GM23248 (cell line): ENCODE measurements around the gene ACACA. TPM values are rescaled to one million over a fixed set of nuclear protein-coding genes. Genes with fewer than 3 reads are reported as not detected.

Source experiments
- DNase-seq: peaks from one replicate; pipeline ENCODE4 v3.0.0-alpha.2; 2015
- H2AFZ ChIP-seq: fragments of 200-600 bp; sonication (generic); 2 replicates; pipeline ENCODE4 v1.6.1; 2016; ENCODE audit warnings: antibody characterized with exemption
- H3F3A ChIP-seq: fragments of 200-600 bp; sonication (generic); 2 replicates; pipeline ENCODE4 v1.6.1; 2016; ENCODE audit warnings: mild to moderate bottlenecking, antibody characterized with exemption, mixed run types; ENCODE audit not compliant: insufficient read depth
- H3K27ac ChIP-seq: fragments of 200-600 bp; sonication (generic); 2 replicates; pipeline ENCODE4 v1.5.1; 2016; ENCODE audit warnings: mild to moderate bottlenecking
- H3K27me3 ChIP-seq: fragments of 200-600 bp; sonication (generic); replicated peaks from 2 replicates; pipeline ENCODE4 v1.6.1; 2016; ENCODE audit warnings: mild to moderate bottlenecking; ENCODE audit not compliant: insufficient read depth
- H3K36me3 ChIP-seq: fragments of 200-600 bp; sonication (generic); 2 replicates; pipeline ENCODE4 v1.6.1; 2016; ENCODE audit warnings: low read depth, mild to moderate bottlenecking
- H3K4me1 ChIP-seq: fragments of 200-600 bp; sonication (generic); 2 replicates; pipeline ENCODE4 v1.6.1; 2016; ENCODE audit warnings: mild to moderate bottlenecking; ENCODE audit not compliant: insufficient read depth
- H3K4me2 ChIP-seq: fragments of 200-600 bp; sonication (generic); one replicate; pipeline ENCODE4 v1.6.1; 2016; ENCODE audit warnings: mild to moderate bottlenecking; ENCODE audit not compliant: unreplicated experiment
- H3K4me3 ChIP-seq: fragments of 200-600 bp; sonication (generic); 2 replicates; pipeline ENCODE4 v1.5.1; 2016; ENCODE audit warnings: mild to moderate bottlenecking
- H3K79me2 ChIP-seq: fragments of 200-600 bp; sonication (generic); 2 replicates; pipeline ENCODE4 v1.6.1; 2016; ENCODE audit warnings: mild to moderate bottlenecking; ENCODE audit not compliant: insufficient read depth
- H3K9ac ChIP-seq: fragments of 200-600 bp; sonication (generic); 2 replicates; pipeline ENCODE4 v1.6.1; 2016; ENCODE audit warnings: mild to moderate bottlenecking
- H3K9me2 ChIP-seq: fragments of 200-600 bp; sonication (generic); 2 replicates; pipeline ENCODE4 v1.6.1; 2016; ENCODE audit warnings: mixed run types, mild to moderate bottlenecking, moderate library complexity; ENCODE audit not compliant: insufficient read depth
- H3K9me3 ChIP-seq: fragments of 200-600 bp; sonication (generic); one replicate; pipeline ENCODE4 v1.6.1; 2017; ENCODE audit warnings: low read depth
- H4K20me1 ChIP-seq: fragments of 200-600 bp; sonication (generic); 2 replicates; pipeline ENCODE4 v1.6.0; 2016; ENCODE audit not compliant: insufficient read depth
- EZH2 ChIP-seq: fragments of 200-600 bp; sonication (generic); IDR thresholded peaks from 2 replicates; pipeline ENCODE4 v1.6.1; 2018; ENCODE audit warnings: antibody characterized with exemption, mild to moderate bottlenecking; ENCODE audit not compliant: insufficient read depth, poor library complexity, severe bottlenecking
- EZH2phosphoT487 ChIP-seq: fragments of 200-600 bp; sonication (generic); IDR thresholded peaks from 2 replicates; pipeline ENCODE4 v1.6.1; 2018; ENCODE audit warnings: antibody characterized with exemption, moderate library complexity, mild to moderate bottlenecking, low read depth; ENCODE audit not compliant: insufficient read depth
- WGBS, 2 experiments: methylation state at CpG; one replicate each; pipeline ENCODE4 v1.1.6; 2015 to 2017; ENCODE audit warnings: low lambda C conversion rate in 2 of 2, low coverage in 1 of 2; ENCODE audit errors: missing lambda C conversion rate in 2 of 2; 5-methylcytosine and 5-hydroxymethylcytosine counted together
- in situ Hi-C: fragments of 300-500 bp; cut with MboI; formaldehyde crosslinking; loops from 2 replicates; pipeline ENCODE4 v1.15.0; 2020
- polyA plus RNA-seq: library from polyadenylated mRNA; unstranded; fragments of >200 nt; fragmentation: Nextera tagmentation; extraction: Ambion mirVana; gene quantifications from 2 replicates; pipeline ENCODE4 v1.2.1, GENCODE V29; 2016
- total RNA-seq: library from RNA; depleted of rRNA; stranded (reverse); fragments of >200 nt; shearing (Covaris generic); gene quantifications from 2 replicates; pipeline ENCODE4 v1.2.3, GENCODE V29; 2014

The ACACA gene
- total and polyA plus RNA-seq, 2 experiments from 2014 or later = 10.2 to 21.9 TPM

GRCh38 chr17:37179893-37180292 lies 226.7 kb downstream of the ACACA start:
- Histone ChIP-seq H2AFZ (no peak overlapping the region), H3K4me3 (no peak overlapping the region), H3K9ac (no peak overlapping the region), H3K27me3 (no peaks in the 10 kb centered on the region), H4K20me1 (no peaks in the 10 kb centered on the region), H3K27ac (peak overlapping the region; percentile 17; the same call in 1 of the 2 replicates), H3F3A (peaks cover 20% of the 10 kb centered on the region; the same call in 1 of the 2 replicates), H3K4me2 (peak overlapping the region; percentile 30), H3K79me2 (no peaks in the 10 kb centered on the region), H3K4me1 (peaks cover 30% of the 10 kb centered on the region), H3K9me3 (no peaks in the 10 kb centered on the region), H3K36me3 (peaks cover 9% of the 10 kb centered on the region; the same call in 1 of the 2 replicates), H3K9me2 (no peaks in the 10 kb centered on the region)
- TF ChIP-seq EZH2phosphoT487 = no peak
- TF ChIP-seq EZH2 = no peak
- in situ Hi-C loops = no loop called here
- DNase-seq = peak; percentile 78
- 84 to 90% methylated on average over 1 of the region's 1 CpG for WGBS, 2 experiments

- Histone ChIP-seq H3K27ac (no peak overlapping the region), H3K4me2 (no peak overlapping the region), H3K4me1 (peaks cover 23% of the 10 kb centered on the region), H4K20me1 (no peaks in the 10 kb centered on the region), H2AFZ (no peak overlapping the region), H3K79me2 (no peaks in the 10 kb centered on the region), H3K9ac (no peak overlapping the region), H3K9me3 (no peaks in the 10 kb centered on the region), H3K36me3 (peaks cover 9% of the 10 kb centered on the region; the same call in 1 of the 2 replicates), H3K9me2 (no peaks in the 10 kb centered on the region), H3F3A (peaks cover 20% of the 10 kb centered on the region; the same call in 1 of the 2 replicates), H3K4me3 (no peak overlapping the region), H3K27me3 (no peaks in the 10 kb centered on the region)
- DNase-seq = no peak
- in situ Hi-C loops = no loop called here
- WGBS, 2 experiments = 68 to 69% methylated on average over 5 of the region's 5 CpGs
- TF ChIP-seq EZH2phosphoT487 = no peak
- no peak for TF ChIP-seq EZH2
Observed at GRCh38 chr17:37177254-37177870, 229.3 kb downstream of the ACACA start.

GRCh38 chr17:37176723-37177122 lies 229.9 kb downstream of the ACACA start:
- H3K27ac ChIP-seq = no peak overlapping the region
- H3K9ac ChIP-seq = no peak overlapping the region
- H3K79me2 ChIP-seq = no peaks in the 10 kb centered on the region
- peaks cover 20% of the 10 kb centered on the region; the same call in 1 of the 2 replicates for H3F3A ChIP-seq
- H3K4me1 ChIP-seq = peaks cover 23% of the 10 kb centered on the region
- no peak overlapping the region for H2AFZ ChIP-seq
- no peaks in the 10 kb centered on the region for H4K20me1 ChIP-seq
- no peak overlapping the region for H3K4me2 ChIP-seq
- TF ChIP-seq EZH2phosphoT487 = no peak
- peak; percentile 61 for DNase-seq
- H3K9me2 ChIP-seq = 0 out of 2 replicates have a peak, but pooled peaks cover 3% of the 10 kb centered on the region
- H3K4me3 ChIP-seq = no peak overlapping the region
- no peaks in the 10 kb centered on the region for H3K27me3 ChIP-seq
- H3K9me3 ChIP-seq = no peaks in the 10 kb centered on the region
- H3K36me3 ChIP-seq = peaks cover 9% of the 10 kb centered on the region; the same call in 1 of the 2 replicates
- in situ Hi-C loops = no loop called here

- peaks cover 4% of the 10 kb centered on the region; the same call in 1 of the 2 replicates for H3F3A ChIP-seq
- no peak overlapping the region for H3K27ac ChIP-seq
- no peak overlapping the region for H2AFZ ChIP-seq
- 0 out of 2 replicates have a peak, but pooled peaks cover 3% of the 10 kb centered on the region for H3K9me2 ChIP-seq
- no peaks in the 10 kb centered on the region for H3K27me3 ChIP-seq
- TF ChIP-seq EZH2 (no peak), EZH2phosphoT487 (no peak)
- H4K20me1 ChIP-seq = no peaks in the 10 kb centered on the region
- in situ Hi-C loops = no loop called here
- peaks cover 8% of the 10 kb centered on the region; the same call in 1 of the 2 replicates for H3K4me1 ChIP-seq
- no peak overlapping the region for H3K4me3 ChIP-seq
- H3K9me3 ChIP-seq = no peaks in the 10 kb centered on the region
- H3K79me2 ChIP-seq = no peaks in the 10 kb centered on the region
- H3K9ac ChIP-seq = no peak overlapping the region
- H3K36me3 ChIP-seq = peaks cover 9% of the 10 kb centered on the region; the same call in 1 of the 2 replicates
- no peak for DNase-seq
- WGBS, 2 experiments = 94 to 100% methylated on average over 1 to 5 of the region's 5 CpGs
- no peak overlapping the region for H3K4me2 ChIP-seq
Observed at GRCh38 chr17:37174205-37174604, 232.4 kb downstream of the ACACA start.
